H1 (cell line): ENCODE measurements around the gene LYSET. TPM values are rescaled to one million over a fixed set of nuclear protein-coding genes. Genes with fewer than 3 reads are reported as not detected.

ENCODE experiments used
- EZH2 ChIP-seq: fragments of 200-600 bp; sonication (generic); IDR thresholded peaks from 2 replicates; pipeline ENCODE4 v1.7.1; 2012; ENCODE audit warnings: low read depth, mild to moderate bottlenecking, moderate library complexity, low read length, inconsistent platforms; ENCODE audit not compliant: severe bottlenecking
- HDAC2 ChIP-seq, 2 experiments: fragments of 300-600 bp in 1 of 2; sonication (generic) in 1 of 2; IDR thresholded peaks; 2 replicates each; pipeline ENCODE4 v1.6.1; 2011 to 2012; ENCODE audit warnings: low read depth in 2 of 2, low read length in 2 of 2, mild to moderate bottlenecking in 2 of 2, moderate library complexity in 2 of 2, borderline replicate concordance in 1 of 2, inconsistent platforms in 1 of 2
- JUN ChIP-seq: IDR thresholded peaks from 2 replicates; pipeline ENCODE4 v1.6.1; 2011; ENCODE audit warnings: low read depth, mild to moderate bottlenecking, improper control_type of control experiment, low read length
- POLR2AphosphoS5 ChIP-seq: IDR thresholded peaks from 2 replicates; pipeline ENCODE4 v1.6.1; 2011; ENCODE audit warnings: low read depth, low read length
- RNF2 ChIP-seq: fragments of 200-900, 300-1000 bp; sonication (generic); IDR thresholded peaks from 2 replicates; pipeline ENCODE4 v1.7.1; 2016; ENCODE audit warnings: borderline replicate concordance, low read depth, mild to moderate bottlenecking, antibody characterized with exemption, low read length; ENCODE audit not compliant: poor library complexity, severe bottlenecking; ENCODE audit errors: missing control alignments
- RXRA ChIP-seq: IDR thresholded peaks from 2 replicates; pipeline ENCODE4 v1.6.1; 2011; ENCODE audit warnings: low read depth, mild to moderate bottlenecking, low read length, moderate library complexity; ENCODE audit not compliant: insufficient read depth
- SIRT6 ChIP-seq: IDR thresholded peaks from one replicate; pipeline ENCODE4 v1.7.1; 2012; ENCODE audit warnings: low read length, inconsistent platforms
- SIX5 ChIP-seq: IDR thresholded peaks from 2 replicates; pipeline ENCODE4 v1.6.1; 2011; ENCODE audit warnings: mild to moderate bottlenecking, low read depth, low read length
- TAF1 ChIP-seq: IDR thresholded peaks from 2 replicates; pipeline ENCODE4 v1.6.1; 2011; ENCODE audit warnings: mild to moderate bottlenecking, low read depth, low read length
- polyA plus RNA-seq, 7 experiments: library from polyadenylated mRNA; depleted of rRNA in 3 of 7; stranded (reverse) in 5 of 7; unstranded in 2 of 7; fragments of >200 nt in 5 of 7; fragments of 200-250 nt in 2 of 7; gene quantifications; 1 replicate in 5 of 7; 2 replicates in 1 of 7; 4 replicates in 1 of 7; pipeline versions ENCODE4 v1.2.1 to v1.2.3, GENCODE V29; 2011 to 2013; ENCODE audit warnings: missing spikeins in 2 of 7, mixed read lengths in 2 of 7
- total RNA-seq: library from RNA; stranded (reverse); fragmentation: NEBNext Ultra II Directional; extraction: Animal tissue kit (Norgen Biotek cat#: 25700); gene quantifications from 2 replicates; pipeline ENCODE4 v1.2.1, GENCODE V29; 2021
- TF ChIP-seq, protein P1 (sequence below): fragments of 300-600 bp; sonication (generic); IDR thresholded peaks from 2 replicates; pipeline ENCODE4 v1.7.1; 2012; ENCODE audit warnings: low read length, moderate library complexity, mild to moderate bottlenecking, inconsistent platforms; ENCODE audit not compliant: insufficient replicate concordance
- TF ChIP-seq, protein P2 (sequence below): IDR thresholded peaks from 2 replicates; pipeline ENCODE4 v1.6.1; 2012; ENCODE audit warnings: inconsistent platforms

The LYSET gene
- total and polyA plus RNA-seq, 2 of the 8 experiments (the other 6 are each of a cell fraction or from before 2014, with no cell fraction given), result 26.2 to 26.9 TPM

DNA sequence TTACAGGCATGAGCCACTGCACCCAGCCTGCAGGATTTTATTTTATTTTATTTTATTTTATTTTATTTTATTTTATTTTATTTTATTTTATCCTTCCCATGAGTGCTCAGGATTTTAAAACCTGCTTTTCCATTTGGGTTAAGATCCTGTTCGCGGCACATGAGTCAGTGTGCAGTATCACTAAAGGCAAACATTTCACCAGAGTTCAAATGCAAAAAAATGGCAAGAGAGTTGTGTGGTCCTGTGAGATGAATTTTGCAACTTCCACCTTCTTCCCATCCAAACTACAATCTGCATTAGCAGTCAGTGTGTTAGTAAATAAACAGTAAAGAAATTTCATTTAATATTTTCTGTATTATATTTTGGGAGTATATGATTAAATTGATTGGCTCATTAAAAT is 29.4 kb upstream of the LYSET start (continued):
- TF ChIP-seq, protein P1, sequence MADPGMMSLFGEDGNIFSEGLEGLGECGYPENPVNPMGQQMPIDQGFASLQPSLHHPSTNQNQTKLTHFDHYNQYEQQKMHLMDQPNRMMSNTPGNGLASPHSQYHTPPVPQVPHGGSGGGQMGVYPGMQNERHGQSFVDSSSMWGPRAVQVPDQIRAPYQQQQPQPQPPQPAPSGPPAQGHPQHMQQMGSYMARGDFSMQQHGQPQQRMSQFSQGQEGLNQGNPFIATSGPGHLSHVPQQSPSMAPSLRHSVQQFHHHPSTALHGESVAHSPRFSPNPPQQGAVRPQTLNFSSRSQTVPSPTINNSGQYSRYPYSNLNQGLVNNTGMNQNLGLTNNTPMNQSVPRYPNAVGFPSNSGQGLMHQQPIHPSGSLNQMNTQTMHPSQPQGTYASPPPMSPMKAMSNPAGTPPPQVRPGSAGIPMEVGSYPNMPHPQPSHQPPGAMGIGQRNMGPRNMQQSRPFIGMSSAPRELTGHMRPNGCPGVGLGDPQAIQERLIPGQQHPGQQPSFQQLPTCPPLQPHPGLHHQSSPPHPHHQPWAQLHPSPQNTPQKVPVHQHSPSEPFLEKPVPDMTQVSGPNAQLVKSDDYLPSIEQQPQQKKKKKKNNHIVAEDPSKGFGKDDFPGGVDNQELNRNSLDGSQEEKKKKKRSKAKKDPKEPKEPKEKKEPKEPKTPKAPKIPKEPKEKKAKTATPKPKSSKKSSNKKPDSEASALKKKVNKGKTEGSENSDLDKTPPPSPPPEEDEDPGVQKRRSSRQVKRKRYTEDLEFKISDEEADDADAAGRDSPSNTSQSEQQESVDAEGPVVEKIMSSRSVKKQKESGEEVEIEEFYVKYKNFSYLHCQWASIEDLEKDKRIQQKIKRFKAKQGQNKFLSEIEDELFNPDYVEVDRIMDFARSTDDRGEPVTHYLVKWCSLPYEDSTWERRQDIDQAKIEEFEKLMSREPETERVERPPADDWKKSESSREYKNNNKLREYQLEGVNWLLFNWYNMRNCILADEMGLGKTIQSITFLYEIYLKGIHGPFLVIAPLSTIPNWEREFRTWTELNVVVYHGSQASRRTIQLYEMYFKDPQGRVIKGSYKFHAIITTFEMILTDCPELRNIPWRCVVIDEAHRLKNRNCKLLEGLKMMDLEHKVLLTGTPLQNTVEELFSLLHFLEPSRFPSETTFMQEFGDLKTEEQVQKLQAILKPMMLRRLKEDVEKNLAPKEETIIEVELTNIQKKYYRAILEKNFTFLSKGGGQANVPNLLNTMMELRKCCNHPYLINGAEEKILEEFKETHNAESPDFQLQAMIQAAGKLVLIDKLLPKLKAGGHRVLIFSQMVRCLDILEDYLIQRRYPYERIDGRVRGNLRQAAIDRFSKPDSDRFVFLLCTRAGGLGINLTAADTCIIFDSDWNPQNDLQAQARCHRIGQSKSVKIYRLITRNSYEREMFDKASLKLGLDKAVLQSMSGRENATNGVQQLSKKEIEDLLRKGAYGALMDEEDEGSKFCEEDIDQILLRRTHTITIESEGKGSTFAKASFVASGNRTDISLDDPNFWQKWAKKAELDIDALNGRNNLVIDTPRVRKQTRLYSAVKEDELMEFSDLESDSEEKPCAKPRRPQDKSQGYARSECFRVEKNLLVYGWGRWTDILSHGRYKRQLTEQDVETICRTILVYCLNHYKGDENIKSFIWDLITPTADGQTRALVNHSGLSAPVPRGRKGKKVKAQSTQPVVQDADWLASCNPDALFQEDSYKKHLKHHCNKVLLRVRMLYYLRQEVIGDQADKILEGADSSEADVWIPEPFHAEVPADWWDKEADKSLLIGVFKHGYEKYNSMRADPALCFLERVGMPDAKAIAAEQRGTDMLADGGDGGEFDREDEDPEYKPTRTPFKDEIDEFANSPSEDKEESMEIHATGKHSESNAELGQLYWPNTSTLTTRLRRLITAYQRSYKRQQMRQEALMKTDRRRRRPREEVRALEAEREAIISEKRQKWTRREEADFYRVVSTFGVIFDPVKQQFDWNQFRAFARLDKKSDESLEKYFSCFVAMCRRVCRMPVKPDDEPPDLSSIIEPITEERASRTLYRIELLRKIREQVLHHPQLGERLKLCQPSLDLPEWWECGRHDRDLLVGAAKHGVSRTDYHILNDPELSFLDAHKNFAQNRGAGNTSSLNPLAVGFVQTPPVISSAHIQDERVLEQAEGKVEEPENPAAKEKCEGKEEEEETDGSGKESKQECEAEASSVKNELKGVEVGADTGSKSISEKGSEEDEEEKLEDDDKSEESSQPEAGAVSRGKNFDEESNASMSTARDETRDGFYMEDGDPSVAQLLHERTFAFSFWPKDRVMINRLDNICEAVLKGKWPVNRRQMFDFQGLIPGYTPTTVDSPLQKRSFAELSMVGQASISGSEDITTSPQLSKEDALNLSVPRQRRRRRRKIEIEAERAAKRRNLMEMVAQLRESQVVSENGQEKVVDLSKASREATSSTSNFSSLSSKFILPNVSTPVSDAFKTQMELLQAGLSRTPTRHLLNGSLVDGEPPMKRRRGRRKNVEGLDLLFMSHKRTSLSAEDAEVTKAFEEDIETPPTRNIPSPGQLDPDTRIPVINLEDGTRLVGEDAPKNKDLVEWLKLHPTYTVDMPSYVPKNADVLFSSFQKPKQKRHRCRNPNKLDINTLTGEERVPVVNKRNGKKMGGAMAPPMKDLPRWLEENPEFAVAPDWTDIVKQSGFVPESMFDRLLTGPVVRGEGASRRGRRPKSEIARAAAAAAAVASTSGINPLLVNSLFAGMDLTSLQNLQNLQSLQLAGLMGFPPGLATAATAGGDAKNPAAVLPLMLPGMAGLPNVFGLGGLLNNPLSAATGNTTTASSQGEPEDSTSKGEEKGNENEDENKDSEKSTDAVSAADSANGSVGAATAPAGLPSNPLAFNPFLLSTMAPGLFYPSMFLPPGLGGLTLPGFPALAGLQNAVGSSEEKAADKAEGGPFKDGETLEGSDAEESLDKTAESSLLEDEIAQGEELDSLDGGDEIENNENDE, result no peak
- no peak for TF ChIP-seq RNF2
- TF ChIP-seq TAF1, result no peak
- TF ChIP-seq, protein P2, sequence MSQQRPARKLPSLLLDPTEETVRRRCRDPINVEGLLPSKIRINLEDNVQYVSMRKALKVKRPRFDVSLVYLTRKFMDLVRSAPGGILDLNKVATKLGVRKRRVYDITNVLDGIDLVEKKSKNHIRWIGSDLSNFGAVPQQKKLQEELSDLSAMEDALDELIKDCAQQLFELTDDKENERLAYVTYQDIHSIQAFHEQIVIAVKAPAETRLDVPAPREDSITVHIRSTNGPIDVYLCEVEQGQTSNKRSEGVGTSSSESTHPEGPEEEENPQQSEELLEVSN, result no peak
- TF ChIP-seq HDAC2 (IDR thresholded peaks at IDR 0.05; ENCODE audit: borderline replicate concordance in 1 of 2, low read depth in 2 of 2, low read length in 2 of 2), result no peak
- TF ChIP-seq SIRT6, result no peak
- no peak for TF ChIP-seq POLR2AphosphoS5
- no peak for TF ChIP-seq SIX5
- TF ChIP-seq JUN, result no peak
- TF ChIP-seq RXRA, result no peak
- TF ChIP-seq EZH2, result no peak
